D721Med (cell line): ENCODE results near the gene WNT10A.
"Not testable (repeated sequence)": the region's sequence is repeated elsewhere in the genome, so short reads cannot be mapped to it uniquely, and the experiment has no call there.

Experiments
- DNase-seq: peaks from one replicate; pipeline ENCODE4 v3.0.0; 2011; ENCODE audit warnings: low spot score; ENCODE audit not compliant: insufficient read length
- FAIRE-seq: peaks from 2 replicates; lab custom pipeline; 2011; peaks lifted over from hg19 to GRCh38; lab: Jason Lieb, UNC
- TF ChIP-seq, protein P1 (sequence below): IDR thresholded peaks from 2 replicates; pipeline ENCODE4 v1.5.1; 2012; ENCODE audit warnings: mild to moderate bottlenecking, control low read depth; ENCODE audit not compliant: insufficient read depth; ENCODE audit errors: missing control alignments

The WNT10A gene

DNA sequence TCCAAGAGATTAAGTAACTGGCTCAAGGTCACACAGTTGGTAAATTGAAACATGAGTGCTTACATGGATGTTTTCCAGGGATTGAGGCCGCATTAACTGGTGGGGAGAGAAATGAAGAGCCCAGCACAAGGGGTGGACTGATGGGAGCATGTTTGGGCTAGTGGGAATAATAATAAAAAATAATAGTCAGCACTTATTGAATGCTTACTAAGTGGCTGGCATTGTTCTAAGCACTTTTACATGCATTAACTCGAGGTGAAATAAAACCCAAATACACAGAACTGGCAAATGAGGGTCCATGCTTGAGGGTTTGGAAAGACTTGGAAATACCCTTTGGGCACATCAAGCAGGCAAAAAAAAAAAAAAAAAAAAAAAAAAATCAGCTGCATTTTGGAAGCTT is 44.8 kb downstream of the WNT10A start:
- FAIRE-seq = no peak
- TF ChIP-seq, protein P1, sequence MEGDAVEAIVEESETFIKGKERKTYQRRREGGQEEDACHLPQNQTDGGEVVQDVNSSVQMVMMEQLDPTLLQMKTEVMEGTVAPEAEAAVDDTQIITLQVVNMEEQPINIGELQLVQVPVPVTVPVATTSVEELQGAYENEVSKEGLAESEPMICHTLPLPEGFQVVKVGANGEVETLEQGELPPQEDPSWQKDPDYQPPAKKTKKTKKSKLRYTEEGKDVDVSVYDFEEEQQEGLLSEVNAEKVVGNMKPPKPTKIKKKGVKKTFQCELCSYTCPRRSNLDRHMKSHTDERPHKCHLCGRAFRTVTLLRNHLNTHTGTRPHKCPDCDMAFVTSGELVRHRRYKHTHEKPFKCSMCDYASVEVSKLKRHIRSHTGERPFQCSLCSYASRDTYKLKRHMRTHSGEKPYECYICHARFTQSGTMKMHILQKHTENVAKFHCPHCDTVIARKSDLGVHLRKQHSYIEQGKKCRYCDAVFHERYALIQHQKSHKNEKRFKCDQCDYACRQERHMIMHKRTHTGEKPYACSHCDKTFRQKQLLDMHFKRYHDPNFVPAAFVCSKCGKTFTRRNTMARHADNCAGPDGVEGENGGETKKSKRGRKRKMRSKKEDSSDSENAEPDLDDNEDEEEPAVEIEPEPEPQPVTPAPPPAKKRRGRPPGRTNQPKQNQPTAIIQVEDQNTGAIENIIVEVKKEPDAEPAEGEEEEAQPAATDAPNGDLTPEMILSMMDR = no peak
- no peak for DNase-seq

DNA sequence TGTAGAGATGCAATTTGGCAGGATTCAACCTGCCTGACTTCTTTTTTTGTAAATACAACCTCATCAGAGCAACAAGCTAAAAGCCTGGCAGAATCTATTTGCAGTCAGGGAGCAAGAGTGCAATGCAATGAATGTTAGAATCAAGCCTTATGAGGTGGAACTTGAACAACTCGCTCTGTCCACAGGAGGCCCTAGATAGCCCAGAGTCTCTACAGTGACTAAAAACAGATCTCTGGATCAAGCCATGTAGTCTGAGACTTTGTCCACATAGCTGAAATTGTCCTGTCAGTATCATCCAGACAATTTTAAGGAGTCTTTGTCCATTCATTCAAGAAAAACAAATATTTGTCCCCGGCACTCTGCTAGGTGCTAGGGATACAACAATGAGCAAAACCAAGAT is 46.8 kb downstream of the WNT10A start:
- FAIRE-seq (no peak), DNase-seq (no peak)
- TF ChIP-seq, protein P1 = no peak

DNA sequence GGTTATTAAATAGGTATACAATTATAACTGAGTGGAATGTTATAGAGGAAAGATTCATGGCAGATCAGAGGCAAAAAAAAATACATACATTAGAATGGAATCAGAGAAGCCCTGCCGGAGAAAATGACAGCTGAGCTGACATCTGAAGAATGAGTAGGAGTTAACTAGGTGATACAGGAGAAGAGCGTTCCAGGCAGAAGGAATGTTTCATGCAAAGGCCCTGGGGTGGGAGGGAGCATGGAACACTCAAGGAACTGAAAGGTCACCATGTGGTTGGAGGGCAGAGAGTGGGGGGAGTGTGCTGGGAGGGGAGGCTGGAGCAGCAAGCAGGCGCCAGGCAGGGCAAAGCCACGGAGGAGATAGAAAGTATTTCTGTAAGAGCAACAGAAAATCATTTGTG is 47.2 kb downstream of the WNT10A start:
- DNase-seq (no peak), FAIRE-seq (no peak)
- TF ChIP-seq, protein P1 = no peak

DNA sequence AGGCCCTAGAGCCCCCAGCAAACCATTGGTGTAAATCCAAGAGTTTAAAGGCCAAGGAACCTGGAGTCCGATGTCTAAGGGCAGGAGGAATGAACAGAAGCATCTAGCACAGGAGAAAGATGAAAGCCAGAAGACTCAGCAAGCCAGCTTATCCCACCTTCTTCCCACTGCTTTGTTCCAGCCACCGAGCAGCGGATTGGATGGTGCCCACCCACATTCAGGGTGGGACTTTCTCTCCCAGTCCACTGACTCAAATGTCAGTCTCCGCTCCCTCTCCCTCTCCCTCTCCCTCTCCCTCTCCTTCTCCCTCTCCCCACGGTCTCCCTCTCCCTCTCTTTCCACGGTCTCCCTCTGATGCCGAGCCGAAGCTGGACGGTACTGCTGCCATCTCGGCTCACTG is 49.8 kb downstream of the WNT10A start:
- not testable (repeated sequence) for DNase-seq, FAIRE-seq

DNA sequence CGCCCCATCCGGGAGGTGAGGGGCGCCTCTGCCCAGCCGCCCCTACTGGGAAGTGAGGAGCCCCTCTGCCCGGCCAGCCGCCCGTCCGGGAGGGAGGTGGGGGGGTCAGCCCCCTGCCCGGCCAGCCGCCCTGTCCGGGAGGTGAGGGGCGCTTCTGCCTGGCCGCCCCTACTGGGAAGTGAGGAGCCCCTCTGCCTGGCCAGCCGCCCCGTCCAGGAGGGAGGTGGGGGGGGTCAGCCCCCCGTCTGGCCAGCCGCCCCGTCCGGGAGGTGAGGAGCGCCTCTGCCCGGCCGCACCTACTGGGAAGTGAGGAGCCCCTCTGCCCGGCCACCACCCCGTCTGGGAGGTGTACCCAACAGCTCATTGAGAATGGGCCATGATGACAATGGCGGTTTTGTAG is 51.1 kb downstream of the WNT10A start:
- DNase-seq, FAIRE-seq: not testable (repeated sequence)
